Astrocyte (in vitro differentiated cells and primary cell): ENCODE results near the gene TGM1.

Experiments used
- EZH2 ChIP-seq: IDR thresholded peaks from 2 replicates; pipeline ENCODE4 v1.6.1; 2012; ENCODE audit warnings: mild to moderate bottlenecking, low read length, inconsistent platforms; ENCODE audit not compliant: insufficient read depth
- TF ChIP-seq, protein P1 (sequence below): IDR thresholded peaks from 2 replicates; pipeline ENCODE4 v1.5.1; 2011; ENCODE audit warnings: low read depth, mild to moderate bottlenecking, inconsistent platforms, low read length, moderate library complexity; ENCODE audit not compliant: insufficient read depth

GRCh38 chr14:24264298-24264697, 1.3 kb upstream of the TGM1 start:
- TF ChIP-seq, protein P1, sequence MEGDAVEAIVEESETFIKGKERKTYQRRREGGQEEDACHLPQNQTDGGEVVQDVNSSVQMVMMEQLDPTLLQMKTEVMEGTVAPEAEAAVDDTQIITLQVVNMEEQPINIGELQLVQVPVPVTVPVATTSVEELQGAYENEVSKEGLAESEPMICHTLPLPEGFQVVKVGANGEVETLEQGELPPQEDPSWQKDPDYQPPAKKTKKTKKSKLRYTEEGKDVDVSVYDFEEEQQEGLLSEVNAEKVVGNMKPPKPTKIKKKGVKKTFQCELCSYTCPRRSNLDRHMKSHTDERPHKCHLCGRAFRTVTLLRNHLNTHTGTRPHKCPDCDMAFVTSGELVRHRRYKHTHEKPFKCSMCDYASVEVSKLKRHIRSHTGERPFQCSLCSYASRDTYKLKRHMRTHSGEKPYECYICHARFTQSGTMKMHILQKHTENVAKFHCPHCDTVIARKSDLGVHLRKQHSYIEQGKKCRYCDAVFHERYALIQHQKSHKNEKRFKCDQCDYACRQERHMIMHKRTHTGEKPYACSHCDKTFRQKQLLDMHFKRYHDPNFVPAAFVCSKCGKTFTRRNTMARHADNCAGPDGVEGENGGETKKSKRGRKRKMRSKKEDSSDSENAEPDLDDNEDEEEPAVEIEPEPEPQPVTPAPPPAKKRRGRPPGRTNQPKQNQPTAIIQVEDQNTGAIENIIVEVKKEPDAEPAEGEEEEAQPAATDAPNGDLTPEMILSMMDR: no peak
- TF ChIP-seq EZH2: no peak
